ENCODE results near the gene GLMP. TPM values are rescaled to one million over a fixed set of nuclear protein-coding genes. Genes with fewer than 3 reads are reported as not detected.

The GLMP gene, protein sequence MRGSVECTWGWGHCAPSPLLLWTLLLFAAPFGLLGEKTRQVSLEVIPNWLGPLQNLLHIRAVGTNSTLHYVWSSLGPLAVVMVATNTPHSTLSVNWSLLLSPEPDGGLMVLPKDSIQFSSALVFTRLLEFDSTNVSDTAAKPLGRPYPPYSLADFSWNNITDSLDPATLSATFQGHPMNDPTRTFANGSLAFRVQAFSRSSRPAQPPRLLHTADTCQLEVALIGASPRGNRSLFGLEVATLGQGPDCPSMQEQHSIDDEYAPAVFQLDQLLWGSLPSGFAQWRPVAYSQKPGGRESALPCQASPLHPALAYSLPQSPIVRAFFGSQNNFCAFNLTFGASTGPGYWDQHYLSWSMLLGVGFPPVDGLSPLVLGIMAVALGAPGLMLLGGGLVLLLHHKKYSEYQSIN
- 12.5 and 19.4 TPM in 2 replicates for polyA plus RNA-seq

DNA sequence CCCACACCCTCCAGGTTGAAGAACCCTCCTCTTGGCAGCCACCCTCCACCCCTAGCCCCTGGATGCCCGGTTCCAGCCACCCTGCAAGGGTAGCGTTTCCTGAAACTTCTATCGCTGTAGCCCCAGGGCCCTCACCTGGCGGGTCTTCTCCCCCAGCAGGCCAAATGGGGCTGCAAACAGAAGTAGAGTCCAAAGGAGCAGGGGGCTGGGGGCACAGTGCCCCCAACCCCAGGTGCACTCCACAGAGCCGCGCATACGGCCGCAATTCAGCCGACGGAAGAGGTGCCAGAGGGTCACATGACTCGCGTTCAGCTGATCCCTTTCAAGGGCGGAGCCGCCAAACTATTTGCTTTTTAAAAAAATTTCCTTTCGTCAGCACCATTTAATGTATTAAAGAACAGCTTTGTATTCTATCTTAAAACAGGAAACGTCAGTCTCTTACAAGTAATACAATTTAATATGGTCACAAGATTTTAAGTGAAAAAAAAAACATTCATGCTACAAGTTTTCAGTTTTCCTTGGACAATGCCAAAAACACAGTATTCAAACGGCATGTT, at the start of gene GLMP:
Gene GLMP, minus strand, starts transcription at position 289 of the 557 bp plus-strand sequence. Its CDS starts 34 bp downstream, at position 255.

DNA sequence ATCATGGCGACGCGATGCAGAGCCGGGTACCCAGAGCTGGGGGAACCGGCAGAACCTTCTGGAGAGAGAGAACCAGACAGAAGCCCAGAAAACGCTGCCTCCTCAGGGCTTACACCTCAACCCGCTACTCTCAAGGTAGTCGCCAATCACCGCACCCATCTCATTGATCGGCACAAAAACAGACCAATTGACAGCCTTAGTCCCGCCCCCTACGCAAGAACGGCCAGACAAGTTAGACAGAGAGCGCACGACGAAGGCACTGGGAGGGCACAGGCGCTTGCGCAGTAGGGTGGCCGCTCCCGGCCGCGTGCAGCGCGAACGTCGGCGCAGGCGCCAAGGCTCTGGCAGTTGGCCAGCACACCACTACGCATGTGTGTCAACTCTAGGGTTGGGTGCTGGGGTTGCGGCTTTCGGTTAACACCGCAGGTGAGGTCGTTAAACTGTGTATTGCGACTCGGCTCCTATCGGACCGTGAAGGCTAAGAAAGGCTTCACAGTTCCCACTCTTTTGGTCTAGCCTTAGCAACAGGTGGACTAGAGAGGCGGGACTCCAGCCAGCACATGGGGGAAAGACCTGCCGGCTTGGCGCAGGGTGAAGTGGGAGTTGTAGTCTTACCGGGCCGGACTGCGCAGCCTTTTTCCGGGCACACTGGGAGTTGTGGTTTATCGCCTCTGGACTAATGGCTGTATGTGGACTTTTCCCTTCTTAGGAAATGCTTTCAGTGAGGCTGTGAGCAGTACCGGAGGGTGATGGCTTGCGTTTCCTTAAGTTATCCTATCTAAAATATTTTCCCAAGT, 42.9 kb upstream of the GLMP start, which contains the start of the genes CCT3 and TSACC:
Gene CCT3, minus strand, starts transcription at position 113 of the 797 bp plus-strand sequence. Its CDS starts 108 bp downstream, at position 5.
Gene TSACC, plus strand, starts transcription at position 347 of the 797 bp plus-strand sequence. CDS start 1,232 bp downstream, outside the sequence.

GRCh38 chr1:156298852-156299357, 3.4 kb upstream of the GLMP start, which contains the start of gene VHLL:
Gene VHLL (minus strand): TSS chr1:156299307. CDS start chr1:156299189, 118 bp downstream.

DNA sequence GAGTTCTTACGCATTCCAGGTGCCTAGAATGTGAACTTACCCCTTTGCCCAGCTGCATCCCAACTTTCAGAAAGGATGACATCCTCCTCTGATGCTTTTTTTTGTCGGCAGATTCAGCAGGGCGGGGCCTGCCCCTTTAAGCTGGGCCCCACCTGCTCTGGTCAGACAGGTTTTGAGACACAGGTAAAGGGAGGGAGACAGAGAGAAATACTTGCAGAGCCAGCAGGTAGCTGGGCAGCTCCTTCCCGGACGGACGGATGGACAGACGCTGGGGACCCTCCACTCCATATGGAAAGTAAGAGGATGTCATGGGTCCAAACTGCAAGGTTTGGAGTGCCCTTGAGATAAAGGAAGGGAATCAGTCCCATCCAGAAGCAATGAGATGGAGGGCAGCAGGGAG, 11.4 kb downstream of the GLMP start, which contains the start of gene TMEM79:
Gene TMEM79, plus strand, starts transcription at position 214 of the 400 bp plus-strand sequence. CDS start 902 bp downstream, outside the sequence.

DNA sequence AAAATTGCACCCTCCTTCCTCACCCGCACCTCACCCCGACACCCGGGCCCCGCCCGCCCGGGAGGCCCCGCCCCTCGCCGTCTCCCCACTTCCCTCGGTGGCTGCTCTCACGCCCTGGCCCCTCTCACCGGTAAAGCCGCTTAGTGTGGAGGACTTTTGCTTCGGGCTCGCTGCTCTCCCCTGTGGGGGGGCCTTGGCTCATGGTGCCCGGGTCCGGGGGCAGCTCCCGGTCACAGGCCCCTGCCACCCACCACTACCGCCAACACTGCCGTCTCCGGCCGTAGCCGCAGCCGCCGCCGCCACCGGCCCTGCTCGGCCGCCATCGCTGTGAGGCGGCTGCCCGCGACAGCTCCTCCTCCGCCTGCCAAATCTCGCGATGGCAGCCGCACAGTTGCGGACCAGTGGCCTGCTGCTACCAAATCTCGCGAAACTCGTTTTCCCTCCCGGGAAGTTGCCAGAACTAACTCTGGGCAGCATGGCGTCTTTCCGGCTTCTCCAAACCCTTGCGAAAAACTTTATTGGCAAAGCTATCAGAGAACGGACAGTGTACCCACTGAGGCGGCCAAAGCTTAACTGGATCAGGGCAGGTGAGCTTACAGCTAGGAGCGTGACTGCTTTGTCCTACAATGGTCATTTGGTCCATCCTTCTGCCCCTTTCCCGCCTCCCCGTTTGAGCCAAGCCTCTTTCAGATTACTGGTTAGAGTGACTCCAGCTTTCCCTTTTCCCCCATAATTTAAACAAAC, 12.8 kb downstream of the GLMP start, which contains the start of gene SMG5:
Gene SMG5, minus strand, starts transcription at position 347 of the 744 bp plus-strand sequence. Its CDS starts 145 bp downstream, at position 202.

GRCh38 chr1:156247460-156248322, 47.8 kb downstream of the GLMP start, which contains the start of gene PAQR6:
Gene PAQR6 (minus strand): TSS chr1:156248056. CDS start chr1:156246731, 1,325 bp downstream.

Other genes with a start within 250 kb of the GLMP start
- gene UBQLN4, start 241.9 kb downstream of the GLMP start, polyA plus RNA-seq = 4.6 and 6.4 TPM in 2 replicates
- gene LAMTOR2, start 240.9 kb downstream of the GLMP start, polyA plus RNA-seq = 251 and 289 TPM in 2 replicates
- 1.9 TPM in 1 of 2 replicates, not detected in the other for gene RAB25, start 234.5 kb downstream of the GLMP start, polyA plus RNA-seq
- not detected in 2 replicates for gene MEX3A, start 213.2 kb downstream of the GLMP start, polyA plus RNA-seq
- gene LMNA, start 181.0 kb downstream of the GLMP start, polyA plus RNA-seq = 0.99 and 2.1 TPM in 2 replicates
- gene SEMA4A, start 142.1 kb downstream of the GLMP start, polyA plus RNA-seq = 0.15 and 2.8 TPM in 2 replicates
- 8.0 and 20.7 TPM in 2 replicates for gene SLC25A44, start 101.6 kb downstream of the GLMP start, polyA plus RNA-seq
- 5.2 and 18.5 TPM in 2 replicates for gene PMF1, start 82.7 kb downstream of the GLMP start, polyA plus RNA-seq
- not detected in 2 replicates for gene BGLAP, start 53.5 kb downstream of the GLMP start, polyA plus RNA-seq
- 0.20 and 1.6 TPM in 2 replicates for gene PAQR6, start 47.6 kb downstream of the GLMP start, polyA plus RNA-seq
- gene SMG5, start 12.9 kb downstream of the GLMP start, polyA plus RNA-seq = 1.3 and 2.2 TPM in 2 replicates
- 0.39 and 0.52 TPM in 2 replicates for gene TMEM79, start 11.4 kb downstream of the GLMP start, polyA plus RNA-seq
- not detected in 2 replicates for gene VHLL, start 3.6 kb upstream of the GLMP start, polyA plus RNA-seq
- 121 and 150 TPM in 2 replicates for gene CCT3, start 42.6 kb upstream of the GLMP start, polyA plus RNA-seq
- 3.0 and 3.1 TPM in 2 replicates for gene TSACC, start 42.8 kb upstream of the GLMP start, polyA plus RNA-seq
- not detected in 2 replicates for gene RHBG, start 73.5 kb upstream of the GLMP start, polyA plus RNA-seq
- gene MEF2D, start 205.1 kb upstream of the GLMP start, polyA plus RNA-seq = 2.1 and 3.2 TPM in 2 replicates